HG02763 (cell line): ENCODE measurements around the gene C6orf15.
"Not testable (repeated sequence)": the region's sequence is repeated elsewhere in the genome, so short reads cannot be mapped to it uniquely, and the experiment has no call there.

ENCODE experiments used
- ATAC-seq: cut with Tn5 transposase; IDR thresholded peaks from one replicate; pipeline ENCODE4 v1.9.1; 2021; ENCODE audit warnings: mild to moderate bottlenecking, moderate library complexity; ENCODE audit not compliant: unreplicated experiment

Gene C6orf15

GRCh38 chr6:31070711-31071197 lies 41.6 kb downstream of the C6orf15 start:
- ATAC-seq, result no peak

DNA sequence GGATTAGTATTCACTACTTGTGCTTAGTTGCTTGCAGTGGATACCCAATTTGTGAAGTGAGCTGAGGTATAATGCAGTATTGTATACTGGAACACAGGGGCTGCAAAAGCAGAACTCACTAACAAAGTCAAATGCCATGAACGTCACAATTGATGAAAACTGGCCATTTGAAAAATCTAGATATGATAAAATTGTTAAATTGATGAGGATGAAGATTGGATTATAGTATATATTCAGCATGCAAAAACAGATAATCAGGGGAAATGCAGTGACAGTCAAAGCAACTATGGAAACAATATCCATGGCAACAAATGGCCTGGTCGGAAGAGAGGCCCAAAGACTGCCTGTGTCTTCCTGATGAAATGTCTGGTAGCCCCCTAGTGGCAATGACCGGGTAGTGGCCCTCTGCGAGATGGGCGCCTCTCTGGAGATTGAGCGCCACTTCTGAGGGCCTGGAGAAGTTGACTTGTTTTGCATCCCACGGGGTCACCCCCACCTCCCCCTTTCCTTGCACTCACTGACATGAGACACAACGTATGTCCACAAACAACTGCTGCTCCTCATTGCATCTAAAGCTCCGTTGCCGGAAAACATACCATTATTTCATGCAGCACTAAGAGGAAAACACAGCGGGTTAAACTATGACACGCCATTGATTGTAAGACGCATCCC lies 43.6 kb downstream of the C6orf15 start:
- ATAC-seq, result no peak

DNA sequence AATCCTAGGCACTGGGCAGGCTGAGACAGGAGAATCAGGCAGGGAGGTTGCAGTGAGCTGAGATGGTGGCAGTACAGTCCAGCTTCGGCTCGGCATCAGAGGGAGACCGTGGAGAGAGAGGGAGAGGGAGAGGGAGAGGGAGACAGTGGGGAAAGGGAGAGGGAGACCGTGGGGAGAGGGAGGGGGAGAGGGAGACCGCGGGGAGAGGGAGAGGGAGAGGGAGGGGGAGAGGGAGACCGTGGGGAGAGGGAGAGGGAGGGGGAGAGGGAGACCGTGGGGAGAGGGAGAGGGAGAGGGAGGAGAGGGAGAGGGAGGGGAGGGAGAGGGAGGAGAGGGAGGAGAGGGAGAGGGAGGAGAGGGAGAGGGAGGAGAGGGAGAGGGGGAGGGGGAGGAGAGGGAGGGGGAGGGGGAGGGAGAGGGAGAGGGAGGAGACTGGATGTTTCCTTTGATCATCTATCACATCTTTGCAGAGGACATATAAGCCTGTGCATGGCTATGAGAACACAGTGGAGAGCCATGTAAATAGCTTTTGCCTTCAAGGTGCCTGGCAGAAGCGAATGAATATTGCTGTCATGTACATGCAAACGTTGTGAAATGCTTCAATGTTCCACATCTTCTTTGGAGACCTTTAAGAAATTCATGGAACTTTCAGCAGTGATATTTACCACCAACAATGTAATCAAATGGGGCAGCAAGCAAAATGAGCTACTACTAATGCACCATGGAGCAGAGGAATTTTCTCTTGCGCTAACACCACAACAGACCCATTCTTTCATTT lies 44.3 kb downstream of the C6orf15 start:
- ATAC-seq, result not testable (repeated sequence)

GRCh38 chr6:31067028-31067427 lies 45.3 kb downstream of the C6orf15 start:
- ATAC-seq, result not testable (repeated sequence)

GRCh38 chr6:31065556-31065955 lies 46.8 kb downstream of the C6orf15 start:
- no peak for ATAC-seq

- ATAC-seq, result no peak
Measured at GRCh38 chr6:31063906-31064435, 48.4 kb downstream of the C6orf15 start.
